HEK293 (cell line): ENCODE data around the gene IGSF10.

Experiments used
- YY1 ChIP-seq: fragments of 450-650 bp; formaldehyde crosslinking; IDR thresholded peaks from 2 replicates; pipeline ENCODE4 v1.5.1; 2018; ENCODE audit warnings: missing biosample characterization, missing genetic modification characterization
- ZBTB7A ChIP-seq: fragments of 450-650 bp; formaldehyde crosslinking; IDR thresholded peaks from 2 replicates; pipeline ENCODE4 v1.5.1; 2016; ENCODE audit warnings: low read depth, missing biosample characterization, missing genetic modification characterization
- ZNF24 ChIP-seq: fragments of 450-650 bp; formaldehyde crosslinking; IDR thresholded peaks from 2 replicates; pipeline ENCODE4 v1.5.1; 2016; ENCODE audit warnings: missing biosample characterization, missing genetic modification characterization
- TF ChIP-seq, protein P1 (sequence below): fragments of 450-650 bp; formaldehyde crosslinking; IDR thresholded peaks from 2 replicates; pipeline ENCODE4 v1.5.1; 2016; ENCODE audit warnings: missing biosample characterization, missing genetic modification characterization, low read depth
- TF ChIP-seq, protein P2 (sequence below): fragments of 450-650 bp; formaldehyde crosslinking; IDR thresholded peaks from 2 replicates; pipeline ENCODE4 v1.5.1; 2016; ENCODE audit warnings: missing biosample characterization, missing genetic modification characterization

DNA sequence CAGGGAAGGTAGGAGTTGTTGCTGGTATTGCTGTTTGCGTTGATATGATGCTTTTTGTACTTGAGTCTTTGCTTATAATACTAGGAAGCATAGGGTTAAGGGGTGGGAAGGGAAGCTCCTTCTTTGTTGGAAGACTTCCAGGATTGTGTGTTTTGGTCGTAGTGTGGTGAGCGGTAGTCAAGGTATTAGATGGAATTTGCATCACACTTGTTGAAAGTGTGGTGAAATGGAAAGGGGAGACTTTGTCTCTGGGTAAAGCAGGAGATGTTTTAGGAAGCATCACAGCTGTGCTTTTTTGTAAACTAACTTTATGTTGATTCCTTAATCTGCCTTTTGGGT, 14.9 kb downstream of the IGSF10 start:
- no peak for TF ChIP-seq ZNF24 (tag by site-specific recombination)
- TF ChIP-seq, protein P1, sequence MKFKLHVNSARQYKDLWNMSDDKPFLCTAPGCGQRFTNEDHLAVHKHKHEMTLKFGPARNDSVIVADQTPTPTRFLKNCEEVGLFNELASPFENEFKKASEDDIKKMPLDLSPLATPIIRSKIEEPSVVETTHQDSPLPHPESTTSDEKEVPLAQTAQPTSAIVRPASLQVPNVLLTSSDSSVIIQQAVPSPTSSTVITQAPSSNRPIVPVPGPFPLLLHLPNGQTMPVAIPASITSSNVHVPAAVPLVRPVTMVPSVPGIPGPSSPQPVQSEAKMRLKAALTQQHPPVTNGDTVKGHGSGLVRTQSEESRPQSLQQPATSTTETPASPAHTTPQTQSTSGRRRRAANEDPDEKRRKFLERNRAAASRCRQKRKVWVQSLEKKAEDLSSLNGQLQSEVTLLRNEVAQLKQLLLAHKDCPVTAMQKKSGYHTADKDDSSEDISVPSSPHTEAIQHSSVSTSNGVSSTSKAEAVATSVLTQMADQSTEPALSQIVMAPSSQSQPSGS (tag by site-specific recombination), result no peak
- TF ChIP-seq ZBTB7A (tag by site-specific recombination), result no peak
- TF ChIP-seq, protein P2, sequence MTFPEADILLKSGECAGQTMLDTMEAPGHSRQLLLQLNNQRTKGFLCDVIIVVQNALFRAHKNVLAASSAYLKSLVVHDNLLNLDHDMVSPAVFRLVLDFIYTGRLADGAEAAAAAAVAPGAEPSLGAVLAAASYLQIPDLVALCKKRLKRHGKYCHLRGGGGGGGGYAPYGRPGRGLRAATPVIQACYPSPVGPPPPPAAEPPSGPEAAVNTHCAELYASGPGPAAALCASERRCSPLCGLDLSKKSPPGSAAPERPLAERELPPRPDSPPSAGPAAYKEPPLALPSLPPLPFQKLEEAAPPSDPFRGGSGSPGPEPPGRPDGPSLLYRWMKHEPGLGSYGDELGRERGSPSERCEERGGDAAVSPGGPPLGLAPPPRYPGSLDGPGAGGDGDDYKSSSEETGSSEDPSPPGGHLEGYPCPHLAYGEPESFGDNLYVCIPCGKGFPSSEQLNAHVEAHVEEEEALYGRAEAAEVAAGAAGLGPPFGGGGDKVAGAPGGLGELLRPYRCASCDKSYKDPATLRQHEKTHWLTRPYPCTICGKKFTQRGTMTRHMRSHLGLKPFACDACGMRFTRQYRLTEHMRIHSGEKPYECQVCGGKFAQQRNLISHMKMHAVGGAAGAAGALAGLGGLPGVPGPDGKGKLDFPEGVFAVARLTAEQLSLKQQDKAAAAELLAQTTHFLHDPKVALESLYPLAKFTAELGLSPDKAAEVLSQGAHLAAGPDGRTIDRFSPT (tag by site-specific recombination), result no peak
- TF ChIP-seq YY1 (tag by site-specific recombination), result no peak
